SK-N-SH (cell line): ENCODE measurements around the gene MID1. TPM values are rescaled to one million over a fixed set of nuclear protein-coding genes. Genes with fewer than 3 reads are reported as not detected.

Experiments
- CTCF ChIA-PET: fragments of 300-600, 350-600 bp; formaldehyde crosslinking; extraction: SDS; loops from one replicate; lab custom pipeline; 2021; lab: Yijun Ruan, JAX
- POLR2A ChIA-PET: fragments of 350-600 bp; sonication (Branson Sonifier 250); formaldehyde crosslinking; extraction: SDS; loops from one replicate; lab custom pipeline; 2020; ENCODE audit warnings: antibody characterized with exemption, inconsistent platforms; lab: Yijun Ruan, JAX
- DNase-seq: peaks from one replicate; pipeline ENCODE4 v3.0.0; 2012
- H2AFZ ChIP-seq: fragments of 200-600 bp; sonication (generic); 2 replicates; pipeline ENCODE4 v1.8.1; 2016; ENCODE audit warnings: antibody characterized with exemption, mild to moderate bottlenecking, low read depth
- H3F3A ChIP-seq: fragments of 200-600 bp; sonication (generic); replicated peaks from 2 replicates; pipeline ENCODE3; 2016; ENCODE audit warnings: antibody characterized with exemption, mild to moderate bottlenecking; ENCODE audit not compliant: insufficient read depth
- H3K27ac ChIP-seq, 2 experiments: fragments of 200-500 bp in 1 of 2; fragments of 200-600 bp in 1 of 2; sonication (Bioruptor generic) in 1 of 2; sonication (generic), shearing (Covaris generic) in 1 of 2; 2 replicates each; pipeline versions ENCODE4 v1.5.1 to v1.6.1; 2014 to 2016; ENCODE audit warnings: low read depth in 2 of 2, inconsistent platforms in 1 of 2, low read length in 1 of 2, mild to moderate bottlenecking in 1 of 2, mixed read lengths in 1 of 2
- H3K27me3 ChIP-seq: fragments of 200-600 bp; sonication (generic), shearing (Covaris generic); 2 replicates; pipeline ENCODE4 v1.6.1; 2016; ENCODE audit warnings: mixed run types; ENCODE audit not compliant: insufficient read depth
- H3K36me3 ChIP-seq, 2 experiments: fragments of 200-500 bp in 1 of 2; fragments of 200-600 bp in 1 of 2; sonication (Bioruptor generic) in 1 of 2; sonication (generic) in 1 of 2; replicated peaks in 1 of 2; 2 replicates each; pipeline versions ENCODE3 to v1.5.1; 2014 to 2016; ENCODE audit warnings: low read length in 1 of 2, mild to moderate bottlenecking in 1 of 2; ENCODE audit not compliant: insufficient read depth in 2 of 2, control insufficient read depth in 1 of 2
- H3K4me1 ChIP-seq, 2 experiments: fragments of 200-500 bp in 1 of 2; fragments of 200-600 bp in 1 of 2; sonication (Bioruptor generic) in 1 of 2; sonication (generic), shearing (Covaris generic) in 1 of 2; 2 replicates each; pipeline versions ENCODE4 v1.5.1 to v1.6.1; 2014 to 2016; ENCODE audit warnings: low read depth in 1 of 2, low read length in 1 of 2, mixed run types in 1 of 2; ENCODE audit not compliant: insufficient read depth in 2 of 2, control insufficient read depth in 1 of 2
- H3K4me2 ChIP-seq: fragments of 200-600 bp; sonication (generic), shearing (Covaris generic); 2 replicates; pipeline ENCODE4 v1.6.1; 2017; ENCODE audit warnings: mixed run types
- H3K4me3 ChIP-seq, 2 experiments: fragments of 200-500 bp in 1 of 2; fragments of 200-600 bp in 1 of 2; sonication (Bioruptor generic) in 1 of 2; sonication (generic), shearing (Covaris generic) in 1 of 2; 2 replicates each; pipeline versions ENCODE4 v1.5.1 to v1.8.1; 2014 to 2016; ENCODE audit warnings: low read depth in 2 of 2, inconsistent platforms in 1 of 2, low read length in 1 of 2, mild to moderate bottlenecking in 1 of 2, mixed read lengths in 1 of 2, moderate library complexity in 1 of 2
- H3K79me2 ChIP-seq: fragments of 200-600 bp; sonication (generic); 2 replicates; pipeline ENCODE4 v1.8.1; 2017; ENCODE audit warnings: mild to moderate bottlenecking; ENCODE audit not compliant: insufficient read depth
- H3K9ac ChIP-seq: fragments of 200-600 bp; sonication (generic); 2 replicates; pipeline ENCODE4 v1.6.1; 2017; ENCODE audit warnings: mixed run types
- H3K9me2 ChIP-seq: fragments of 200-600 bp; sonication (generic); 2 replicates; pipeline ENCODE4 v1.6.1; 2017; ENCODE audit warnings: mixed run types
- H3K9me3 ChIP-seq: fragments of 200-600 bp; sonication (generic); 2 replicates; pipeline ENCODE4 v1.6.1; 2017; ENCODE audit warnings: mixed run types, mild to moderate bottlenecking, moderate library complexity
- H4K20me1 ChIP-seq: fragments of 200-600 bp; sonication (generic); 2 replicates; pipeline ENCODE4 v1.6.1; 2017; ENCODE audit warnings: mild to moderate bottlenecking, mixed run types; ENCODE audit not compliant: insufficient read depth
- FOXM1 ChIP-seq: IDR thresholded peaks from 2 replicates; pipeline ENCODE4 v1.4.0; 2012; ENCODE audit warnings: low read depth, mild to moderate bottlenecking
- GABPA ChIP-seq: IDR thresholded peaks from 2 replicates; pipeline ENCODE4 v1.4.0; 2012; ENCODE audit warnings: low read depth, mild to moderate bottlenecking
- JUND ChIP-seq: IDR thresholded peaks from 2 replicates; pipeline ENCODE4 v1.4.0; 2012
- RCOR1 ChIP-seq: fragments of 150-350 bp; IDR thresholded peaks from 2 replicates; pipeline ENCODE4 v1.6.1; 2017; ENCODE audit warnings: antibody characterized with exemption, low read length
- REST ChIP-seq: IDR thresholded peaks from 2 replicates; pipeline ENCODE4 v1.6.1; 2012; ENCODE audit warnings: mild to moderate bottlenecking, low read depth, low read length, moderate library complexity
- SIN3A ChIP-seq: IDR thresholded peaks from 2 replicates; pipeline ENCODE4 v1.6.1; 2012; ENCODE audit warnings: low read depth, mild to moderate bottlenecking, low read length, moderate library complexity, borderline replicate concordance
- USF1 ChIP-seq: IDR thresholded peaks from 2 replicates; pipeline ENCODE4 v1.4.0; 2012; ENCODE audit warnings: low read depth, borderline replicate concordance
- YY1 ChIP-seq: IDR thresholded peaks from 2 replicates; pipeline ENCODE4 v1.4.0; 2012; ENCODE audit warnings: low read depth, mild to moderate bottlenecking
- WGBS: methylation state at CpG from one replicate; pipeline ENCODE4 v1.1.6; 2017; ENCODE audit warnings: low lambda C conversion rate; 5-methylcytosine and 5-hydroxymethylcytosine counted together
- polyA plus RNA-seq, 3 experiments: library from polyadenylated mRNA; depleted of rRNA; stranded (reverse); fragments of >200 nt; gene quantifications; 2 replicates each; pipeline ENCODE4 v1.2.3, GENCODE V29; 2012

The MID1 gene
- polyA plus RNA-seq, 1 of the 3 experiments (the other 2 are of a cell fraction) = 10.4 TPM

DNA sequence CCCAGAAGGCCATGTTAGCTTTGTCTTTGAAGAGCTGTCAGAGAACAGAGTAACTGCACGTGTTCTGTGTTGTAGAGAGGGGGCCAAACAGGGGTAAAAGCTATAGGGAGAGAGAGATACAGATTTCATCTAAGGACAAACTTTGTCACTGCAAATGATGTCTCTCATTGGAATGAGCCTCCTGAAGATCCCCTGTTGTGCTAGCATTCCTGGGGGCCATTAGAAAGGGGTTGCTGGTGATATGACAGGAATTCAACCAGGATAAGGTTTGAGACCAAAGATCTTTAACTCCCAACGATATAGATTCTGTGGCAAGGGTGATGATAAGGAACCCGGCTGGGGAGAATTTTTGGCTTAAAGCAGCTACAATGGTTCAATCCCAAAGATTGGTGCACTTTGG lies 16.8 kb downstream of the MID1 start:
- no peak for DNase-seq
- no peak for TF ChIP-seq GABPA
- no peak for TF ChIP-seq YY1
- no peak for TF ChIP-seq REST
- no peak for TF ChIP-seq FOXM1
- TF ChIP-seq JUND = no peak
- TF ChIP-seq RCOR1 = no peak
- Histone ChIP-seq H3F3A (no peaks in the 10 kb centered on the region), H3K79me2 (peaks cover 18% of the 10 kb centered on the region; the same call in 1 of the 2 replicates), H3K4me1 (no peaks in the 10 kb centered on the region; a peak in 1 of 4 replicates), H3K9ac (no peak overlapping the region), H2AFZ (no peak overlapping the region), H3K27ac (no peak overlapping the region), H3K9me3 (no peaks in the 10 kb centered on the region), H4K20me1 (no peaks in the 10 kb centered on the region), H3K4me3 (no peak overlapping the region), H3K9me2 (no peaks in the 10 kb centered on the region), H3K4me2 (no peak overlapping the region), H3K27me3 (no peaks in the 10 kb centered on the region), H3K36me3 (no peaks in the 10 kb centered on the region)
- CTCF ChIA-PET = interaction anchor here (1.4 kb wide), 1 partner anchor 15 kb away, joined by 3 read pairs; no protein-coding TSS in a partner anchor
- POLR2A ChIA-PET = no interaction called here
- WGBS = 34% methylated on average over 3 of the region's 3 CpGs

GRCh38 chrX:10602646-10603045 lies 17.7 kb downstream of the MID1 start:
- Histone ChIP-seq H3K4me2 (no peak overlapping the region), H3K27ac (no peak overlapping the region), H3K36me3 (no peaks in the 10 kb centered on the region), H2AFZ (no peak overlapping the region), H3K9me2 (no peaks in the 10 kb centered on the region), H3K4me1 (no peaks in the 10 kb centered on the region; a peak in 1 of 4 replicates), H3K4me3 (no peak overlapping the region), H3F3A (no peaks in the 10 kb centered on the region), H3K9ac (no peak overlapping the region), H3K9me3 (no peaks in the 10 kb centered on the region), H3K27me3 (no peaks in the 10 kb centered on the region), H4K20me1 (no peaks in the 10 kb centered on the region), H3K79me2 (peaks cover 18% of the 10 kb centered on the region; the same call in 1 of the 2 replicates)
- ChIA-PET CTCF (interaction anchor here (1.0 to 3.5 kb wide), 3 partner anchors 13 to 413 kb away, joined by 3 to 19 read pairs (median 3); no protein-coding TSS in a partner anchor), POLR2A (no interaction called here)
- TF ChIP-seq GABPA (no peak), SIN3A (no peak), USF1 (no peak)
- no peak for DNase-seq
- 50% methylated on average over 2 of the region's 2 CpGs for WGBS
